LNCAP (cell line): ENCODE measurements around the gene USP17L26.
"Not testable (repeated sequence)": the region's sequence is repeated elsewhere in the genome, so short reads cannot be mapped to it uniquely, and the experiment has no call there.

ENCODE experiments used
- CTCF ChIP-seq: fragments of 450-650 bp; IDR thresholded peaks from 2 replicates; pipeline ENCODE4 v1.5.1; 2017; ENCODE audit warnings: mild to moderate bottlenecking

USP17L26 gene

GRCh38 chr4:9334358-9334757, at the start of gene USP17L26:
Gene USP17L26, plus strand, starts transcription at chr4:9334658. Its CDS starts 0 bp downstream, at chr4:9334658.
- TF ChIP-seq CTCF = not testable (repeated sequence)

GRCh38 chr4:9324865-9325264, 9.6 kb upstream of the USP17L26 start, which contains the start of gene USP17L24:
Gene USP17L24, plus strand, starts transcription at chr4:9325165. Its CDS starts 0 bp downstream, at chr4:9325165.
- not testable (repeated sequence) for TF ChIP-seq CTCF

GRCh38 chr4:9329611-9330010, 4.8 kb upstream of the USP17L26 start, which contains the start of gene USP17L25:
Gene USP17L25, plus strand, starts transcription at chr4:9329911. Its CDS starts 0 bp downstream, at chr4:9329911.
- not testable (repeated sequence) for TF ChIP-seq CTCF

GRCh38 chr4:9339103-9339502, 4.6 kb downstream of the USP17L26 start, which contains the start of gene USP17L5:
Gene USP17L5, plus strand, starts transcription at chr4:9339403. Its CDS starts 0 bp downstream, at chr4:9339403.
- TF ChIP-seq CTCF = not testable (repeated sequence)

GRCh38 chr4:9343848-9344247, 9.4 kb downstream of the USP17L26 start, which contains the start of gene USP17L27:
Gene USP17L27, plus strand, starts transcription at chr4:9344148. Its CDS starts 0 bp downstream, at chr4:9344148.
- not testable (repeated sequence) for TF ChIP-seq CTCF

GRCh38 chr4:9348593-9348992, 14.1 kb downstream of the USP17L26 start, which contains the start of gene USP17L28:
Gene USP17L28, plus strand, starts transcription at chr4:9348893. Its CDS starts 0 bp downstream, at chr4:9348893.
- not testable (repeated sequence) for TF ChIP-seq CTCF

GRCh38 chr4:9353338-9353737, 18.9 kb downstream of the USP17L26 start, which contains the start of gene USP17L29:
Gene USP17L29, plus strand, starts transcription at chr4:9353638. Its CDS starts 0 bp downstream, at chr4:9353638.
- TF ChIP-seq CTCF = not testable (repeated sequence)
